ENCODE data around the gene ZNF532. TPM values are rescaled to one million over a fixed set of nuclear protein-coding genes. Genes with fewer than 3 reads are reported as not detected.
A peak's percentile ranks its signal among the peaks of the same experiment; 100 is the strongest.

The ZNF532 gene
- total RNA-seq, 1 experiment from 2014 or later: 258 TPM

DNA sequence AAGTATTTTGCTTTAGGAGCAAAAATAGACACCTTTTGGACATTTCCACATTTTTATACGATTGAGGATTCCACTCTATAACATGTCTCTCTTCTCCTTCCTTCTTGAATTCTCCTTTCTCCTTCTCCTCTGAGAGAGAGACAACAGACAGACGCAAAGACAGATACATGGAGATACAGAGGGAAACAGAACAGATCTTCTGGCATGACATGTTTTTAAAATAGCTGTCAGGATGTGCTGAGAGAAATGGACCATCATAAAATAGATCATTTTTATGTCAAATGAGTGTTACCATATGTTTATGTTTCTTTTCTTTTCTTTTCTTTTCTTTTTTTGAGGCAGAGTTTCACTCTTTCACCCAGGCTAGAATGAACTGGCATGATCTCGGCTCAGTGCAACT, 44.4 kb upstream of the ZNF532 start:
- no peak overlapping the region for H3K56ac ChIP-seq (ENCODE audit: insufficient read length, low read depth, low read length)
- H3K27me3 ChIP-seq (ENCODE audit: insufficient read depth, low read length): no peaks in the 10 kb centered on the region
- no peak overlapping the region for H4K5ac ChIP-seq (ENCODE audit: insufficient read length, low read depth, low read length)
- no peaks in the 10 kb centered on the region; the same call in 1 of the 2 replicates for H3K4me1 ChIP-seq (ENCODE audit: insufficient read depth, low read length)
- H3K9me3 ChIP-seq (ENCODE audit: control insufficient read depth, low read depth, low read length): no peaks in the 10 kb centered on the region
- H3K4me2 ChIP-seq (ENCODE audit: insufficient read depth, insufficient read length, low read length): no peak overlapping the region
- no peak overlapping the region for H3K18ac ChIP-seq (ENCODE audit: insufficient read length, low read depth, low read length)
- H3K79me2 ChIP-seq (ENCODE audit: insufficient read depth, low read length): no peaks in the 10 kb centered on the region
- no peak overlapping the region for H2AFZ ChIP-seq (ENCODE audit: low read length)
- no peaks in the 10 kb centered on the region for H3K27me3 Mint-ChIP-seq (ENCODE audit: low read depth)
- no peak overlapping the region for H3K23ac ChIP-seq (ENCODE audit: insufficient read length, low read depth, low read length)
- H2BK12ac ChIP-seq (ENCODE audit: insufficient read length, low read depth, low read length): no peak overlapping the region
- no peak overlapping the region for H3K27ac ChIP-seq (ENCODE audit: insufficient read length, low read depth, low read length)
- H2BK20ac ChIP-seq (ENCODE audit: low read depth, low read length, poor library complexity, severe bottlenecking): no peak overlapping the region
- no peaks in the 10 kb centered on the region for H4K20me1 ChIP-seq (ENCODE audit: control insufficient read depth, insufficient read depth, insufficient read length)
- H3K4me1 Mint-ChIP-seq: peaks cover 18 to 22% of the 10 kb centered on the region in 2 experiments
- H3K79me1 ChIP-seq (ENCODE audit: insufficient read depth, low read depth, low read length, poor library complexity, severe bottlenecking): no peaks in the 10 kb centered on the region
- no CpG with 5 or more reads among the region's 3 CpGs for WGBS (ENCODE audit: extremely low coverage, insufficient read length, low lambda C conversion rate)
- no peak overlapping the region for H2BK15ac ChIP-seq (ENCODE audit: low read depth, low read length)
- H4K8ac ChIP-seq (replicated peaks; ENCODE audit: insufficient read length, low read depth, low read length): no peak overlapping the region
- H4K91ac ChIP-seq (ENCODE audit: insufficient read length, low read depth, low read length): no peak overlapping the region
- no peak overlapping the region for H3T11ph ChIP-seq (ENCODE audit: low read length)
- H3K4ac ChIP-seq (ENCODE audit: low read depth, low read length): no peak overlapping the region
- H3K36me3 Mint-ChIP-seq (ENCODE audit: insufficient read depth in 1 of 3, low read depth in 3 of 3): no peaks in the 10 kb centered on the region; a peak in 1 of 7 replicates
- peak overlapping the region in 1 of 3 experiments; percentile 8; a peak in 1 of 7 replicates for H3K27ac Mint-ChIP-seq
- no peak overlapping the region for H2BK5ac ChIP-seq (ENCODE audit: insufficient read length, low read length)
- H3K14ac ChIP-seq (ENCODE audit: insufficient read depth, low read length): no peak overlapping the region
- no peaks in the 10 kb centered on the region for H3K23me2 ChIP-seq (ENCODE audit: insufficient read length, low read depth, low read length, poor library complexity, severe bottlenecking)
- no peaks in the 10 kb centered on the region; a peak in 1 of 5 replicates for H3K9me3 Mint-ChIP-seq
- no peak overlapping the region for H2AK5ac ChIP-seq (ENCODE audit: insufficient read length, low read length)
- H2BK120ac ChIP-seq (ENCODE audit: low read depth, low read length, poor library complexity, severe bottlenecking): no peak overlapping the region
- no peak for DNase-seq
- H3K9ac ChIP-seq (ENCODE audit: extremely low read depth, insufficient read length, low read length): no peak overlapping the region
- H3K4me3 Mint-ChIP-seq: no peak overlapping the region
- TF ChIP-seq, protein P1, sequence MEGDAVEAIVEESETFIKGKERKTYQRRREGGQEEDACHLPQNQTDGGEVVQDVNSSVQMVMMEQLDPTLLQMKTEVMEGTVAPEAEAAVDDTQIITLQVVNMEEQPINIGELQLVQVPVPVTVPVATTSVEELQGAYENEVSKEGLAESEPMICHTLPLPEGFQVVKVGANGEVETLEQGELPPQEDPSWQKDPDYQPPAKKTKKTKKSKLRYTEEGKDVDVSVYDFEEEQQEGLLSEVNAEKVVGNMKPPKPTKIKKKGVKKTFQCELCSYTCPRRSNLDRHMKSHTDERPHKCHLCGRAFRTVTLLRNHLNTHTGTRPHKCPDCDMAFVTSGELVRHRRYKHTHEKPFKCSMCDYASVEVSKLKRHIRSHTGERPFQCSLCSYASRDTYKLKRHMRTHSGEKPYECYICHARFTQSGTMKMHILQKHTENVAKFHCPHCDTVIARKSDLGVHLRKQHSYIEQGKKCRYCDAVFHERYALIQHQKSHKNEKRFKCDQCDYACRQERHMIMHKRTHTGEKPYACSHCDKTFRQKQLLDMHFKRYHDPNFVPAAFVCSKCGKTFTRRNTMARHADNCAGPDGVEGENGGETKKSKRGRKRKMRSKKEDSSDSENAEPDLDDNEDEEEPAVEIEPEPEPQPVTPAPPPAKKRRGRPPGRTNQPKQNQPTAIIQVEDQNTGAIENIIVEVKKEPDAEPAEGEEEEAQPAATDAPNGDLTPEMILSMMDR (conservative IDR thresholded peaks at IDR 0.05): no peak

All from H9 (cell line).